GM12865 (cell line): Measurements from ENCODE around the gene ST6GAL2.

Experiments used
- DNase-seq: peaks from one replicate; pipeline ENCODE4 v3.0.0; 2010; ENCODE audit warnings: low read depth
- H3K4me3 ChIP-seq: 2 replicates; pipeline ENCODE4 v1.5.1; 2011; ENCODE audit warnings: mild to moderate bottlenecking, low read depth, low read length, control low read depth
- CTCF ChIP-seq: IDR thresholded peaks from 2 replicates; pipeline ENCODE4 v1.5.1; 2011; ENCODE audit warnings: low read length, control low read depth, low read depth, inconsistent platforms; ENCODE audit not compliant: insufficient read depth; ENCODE audit errors: missing control alignments

The ST6GAL2 gene

GRCh38 chr2:106882673-106883072 is 3.3 kb downstream of the ST6GAL2 start:
- DNase-seq = no peak
- no peak overlapping the region for H3K4me3 ChIP-seq
- no peak for TF ChIP-seq CTCF

GRCh38 chr2:106878206-106878605 is 7.8 kb downstream of the ST6GAL2 start:
- no peak for TF ChIP-seq CTCF
- H3K4me3 ChIP-seq = no peak overlapping the region
- no peak for DNase-seq

GRCh38 chr2:106876699-106877098 is 9.3 kb downstream of the ST6GAL2 start:
- no peak for TF ChIP-seq CTCF
- no peak for DNase-seq
- no peak overlapping the region for H3K4me3 ChIP-seq

- H3K4me3 ChIP-seq = no peak overlapping the region
- TF ChIP-seq CTCF = no peak
Observed at GRCh38 chr2:106869512-106870275, 16.3 kb downstream of the ST6GAL2 start.

GRCh38 chr2:106868275-106868674 is 17.7 kb downstream of the ST6GAL2 start:
- no peak for TF ChIP-seq CTCF
- DNase-seq = no peak
- no peak overlapping the region for H3K4me3 ChIP-seq

More at GRCh38 chr2:106869512-106870275, 16.3 kb downstream of the ST6GAL2 start:
- no peak for DNase-seq

- no peak overlapping the region for H3K4me3 ChIP-seq
- TF ChIP-seq CTCF = no peak
- no peak for DNase-seq
Observed at GRCh38 chr2:106867196-106867953, 18.6 kb downstream of the ST6GAL2 start.
